ENCODE measurements around the gene ZNF10.

GRCh38 chr12:133203344-133204263, 73.2 kb downstream of the ZNF10 start:
- TF ChIP-seq CTCF (IDR thresholded peaks at IDR 0.05) = no peak
- no peak for TF ChIP-seq EZH2 (IDR thresholded peaks at IDR 0.05)
- TF ChIP-seq EZH2phosphoT487 (IDR thresholded peaks at IDR 0.05) = no peak

All from neural progenitor cell (in vitro differentiated cells).